Retina (tissue), 1 donor: Measurements from ENCODE around the gene TUT4.

Source experiments
- DNase-seq: peaks from one replicate; pipeline ENCODE4 v3.0.0-alpha.2; 2016

TUT4 gene

GRCh38 chr1:52574594-52574993, 21.7 kb upstream of the TUT4 start:
- DNase-seq: no peak

- DNase-seq: no peak
Measured at GRCh38 chr1:52572387-52572786, 19.5 kb upstream of the TUT4 start.

DNA sequence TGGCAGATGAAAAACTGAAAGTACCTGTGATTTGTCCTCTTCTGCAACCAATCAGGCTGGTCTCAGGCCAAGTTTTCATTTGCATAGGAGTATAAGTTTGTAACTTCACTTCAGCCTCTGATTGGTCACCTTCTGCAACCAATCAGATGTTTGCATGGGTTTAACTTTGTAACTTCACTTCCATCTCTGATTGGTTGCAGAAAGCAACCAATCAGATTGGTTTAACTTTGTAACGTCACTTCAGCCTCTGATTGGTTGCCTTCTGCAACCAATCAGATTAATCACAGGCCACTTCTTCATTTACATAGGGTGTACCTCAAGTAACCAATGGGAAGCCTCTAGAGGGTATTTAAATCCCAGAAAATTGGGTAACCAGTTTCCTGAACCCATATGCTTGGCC, 18.9 kb upstream of the TUT4 start:
- no peak for DNase-seq

DNA sequence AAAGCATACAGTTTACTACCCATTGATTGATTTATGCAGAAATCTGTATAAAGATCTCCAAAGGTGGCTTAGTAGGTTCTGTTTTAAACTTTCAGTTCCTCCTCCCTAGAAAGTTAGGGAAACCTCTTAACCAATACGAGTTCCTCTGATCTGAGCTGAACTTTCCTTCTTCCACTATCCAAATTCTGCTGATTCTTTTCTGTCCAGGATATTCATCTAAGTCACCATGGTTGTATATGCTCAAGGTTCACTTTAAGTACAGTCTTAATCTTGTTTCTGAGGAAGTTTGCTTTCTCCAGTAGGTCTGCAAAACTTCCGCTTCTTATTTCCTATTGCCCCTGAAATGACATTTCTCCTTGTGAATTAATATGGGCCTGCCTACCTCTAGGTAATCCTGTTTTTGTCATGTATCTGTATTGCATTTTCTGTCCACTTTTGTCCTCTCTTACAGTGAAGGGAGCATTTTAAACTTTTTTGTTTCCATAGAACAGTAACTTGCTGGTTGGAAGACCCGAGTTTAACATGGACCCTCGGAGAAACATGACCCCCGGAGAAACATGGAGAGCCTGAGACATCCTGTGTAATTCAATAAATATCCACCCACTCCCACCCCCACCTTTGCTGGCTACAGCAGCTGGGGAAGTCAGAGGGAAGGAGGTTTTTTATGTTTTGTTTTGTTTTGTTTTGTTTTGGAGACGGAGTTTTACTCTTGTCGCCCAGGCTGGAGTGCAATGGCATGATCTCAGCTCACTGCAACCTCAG, 16.7 kb upstream of the TUT4 start:
- no peak for DNase-seq

GRCh38 chr1:52567943-52568342, 15.1 kb upstream of the TUT4 start:
- DNase-seq: no peak

DNA sequence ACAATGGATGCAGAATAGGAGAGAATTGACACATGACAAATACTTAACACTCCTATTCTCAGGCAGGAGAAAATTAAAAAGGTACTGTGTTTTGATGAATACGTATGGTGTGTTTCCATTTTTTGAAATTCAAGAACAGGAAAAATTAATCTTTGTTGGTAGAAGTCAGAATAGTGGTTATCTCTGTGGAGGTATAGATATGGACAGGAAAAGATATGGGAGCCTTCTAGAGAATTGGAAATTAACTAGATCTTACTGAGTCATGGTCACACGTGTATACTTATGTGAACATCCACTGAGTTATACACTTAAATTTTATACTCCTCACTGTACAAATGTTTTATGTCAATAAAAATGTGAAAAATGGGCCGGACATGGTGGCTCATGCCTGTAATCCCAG, 9.9 kb upstream of the TUT4 start:
- no peak for DNase-seq

- DNase-seq: no peak
Measured at GRCh38 chr1:52559875-52560274, 7.0 kb upstream of the TUT4 start.

DNA sequence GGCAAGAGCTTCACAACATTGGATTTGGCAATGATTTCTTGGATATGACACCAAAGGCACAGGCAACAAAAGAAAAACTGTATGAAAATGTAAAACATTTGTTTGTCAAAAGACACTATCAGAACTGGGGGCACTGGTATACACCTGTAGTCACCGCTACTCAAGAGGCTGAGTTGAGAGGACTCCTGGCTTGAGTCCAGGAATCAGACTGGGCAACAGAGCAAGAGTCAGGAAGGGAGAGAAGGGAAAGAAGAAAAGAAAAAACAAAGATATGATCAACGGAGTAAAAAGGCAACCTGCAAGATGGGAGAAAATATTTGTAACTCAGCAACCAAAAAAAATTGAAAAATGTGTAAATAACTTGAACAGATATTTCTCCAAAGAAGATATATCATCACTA, 6.0 kb upstream of the TUT4 start:
- DNase-seq: no peak

DNA sequence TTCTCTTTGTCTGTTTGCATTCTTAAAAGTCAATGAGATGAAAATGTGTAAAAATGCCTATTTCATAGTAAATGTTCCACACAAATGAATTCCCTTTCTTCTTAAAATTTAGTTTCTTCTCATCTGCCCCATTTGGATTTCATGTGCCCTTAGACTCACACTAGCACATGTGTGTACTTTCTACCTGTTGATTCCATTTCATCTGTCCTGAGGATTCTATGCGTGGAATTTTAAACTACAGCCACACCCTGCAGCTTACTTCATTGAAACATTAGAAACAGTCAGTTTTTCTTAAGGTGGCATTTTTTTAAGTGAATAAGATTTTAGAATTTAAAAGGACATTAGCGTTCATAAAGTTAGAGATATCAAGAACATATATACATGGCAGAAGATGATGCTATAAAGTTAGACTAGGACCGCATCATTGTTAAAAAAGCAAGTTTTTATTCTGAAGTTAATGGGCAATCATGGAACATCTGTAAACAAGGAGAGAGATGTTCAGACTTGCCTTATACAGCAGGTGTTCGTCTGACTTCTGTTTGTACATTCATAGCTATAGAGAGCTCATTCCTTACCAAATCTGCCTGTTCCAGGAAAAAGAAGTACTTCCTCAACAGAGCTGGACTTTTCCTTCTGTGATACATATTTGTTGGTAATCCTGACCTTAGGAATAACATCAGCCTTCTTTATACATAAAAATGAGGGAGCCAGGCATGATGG, 3.9 kb upstream of the TUT4 start:
- DNase-seq: no peak

GRCh38 chr1:52554756-52555155, 1.9 kb upstream of the TUT4 start:
- DNase-seq: peak; percentile 31

GRCh38 chr1:52554267-52554640, 1.4 kb upstream of the TUT4 start:
- DNase-seq: no peak

DNA sequence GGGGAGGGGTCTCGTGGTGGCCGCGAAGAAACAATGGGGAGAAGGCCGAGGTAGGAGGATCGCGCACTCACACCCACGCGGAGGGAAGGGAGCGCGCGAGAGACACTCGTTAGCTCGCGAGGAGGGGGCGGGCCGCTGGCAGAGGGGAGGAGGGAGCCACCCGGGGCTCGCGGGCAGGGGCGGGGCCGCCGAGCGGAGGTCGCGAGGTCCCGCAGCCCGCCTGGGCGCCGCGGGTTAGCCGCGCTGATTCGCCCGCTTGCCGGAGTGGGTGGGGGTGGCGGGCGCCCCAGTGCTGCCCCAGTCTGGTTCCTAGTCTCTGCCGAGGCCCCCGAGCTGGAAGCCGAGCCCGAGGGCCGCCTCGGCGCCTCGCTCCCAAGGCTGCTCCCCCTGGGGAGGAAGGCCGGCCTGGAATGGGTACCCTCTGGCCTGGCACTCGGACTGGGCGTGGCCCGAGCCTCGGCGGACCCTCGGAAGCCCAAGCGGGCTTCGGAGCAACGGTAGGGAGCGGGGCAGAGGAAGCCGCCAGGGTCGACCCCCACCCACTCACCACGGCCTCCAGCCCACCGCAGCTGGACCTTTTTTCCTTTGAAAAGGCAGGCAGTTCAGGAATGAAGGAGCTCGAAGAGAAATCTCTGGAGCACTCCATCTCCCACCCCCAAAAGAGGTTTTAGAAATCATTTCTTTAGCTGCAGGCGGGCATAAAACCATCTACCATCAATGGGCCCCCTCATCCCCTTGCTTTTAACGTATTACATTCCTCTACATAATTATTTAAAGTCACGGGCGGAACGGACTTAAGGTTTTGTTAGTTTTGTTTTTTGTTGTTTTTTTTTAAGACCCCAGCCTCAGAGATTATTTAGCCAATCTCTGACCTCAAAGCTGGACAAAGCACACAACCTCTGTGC, 722 bp upstream of the TUT4 start:
- DNase-seq: peak; percentile 94

GRCh38 chr1:52552236-52552504, 722 bp downstream of the TUT4 start:
- DNase-seq: peak; percentile 66

- DNase-seq: peak; percentile 66
Measured at GRCh38 chr1:52551507-52552235, 1.2 kb downstream of the TUT4 start.

- no peak for DNase-seq
Measured at GRCh38 chr1:52550447-52550846, 2.4 kb downstream of the TUT4 start.

- DNase-seq: no peak
Measured at GRCh38 chr1:52549267-52549666, 3.6 kb downstream of the TUT4 start.

- DNase-seq: no peak
Measured at GRCh38 chr1:52546852-52547251, 6.0 kb downstream of the TUT4 start.

DNA sequence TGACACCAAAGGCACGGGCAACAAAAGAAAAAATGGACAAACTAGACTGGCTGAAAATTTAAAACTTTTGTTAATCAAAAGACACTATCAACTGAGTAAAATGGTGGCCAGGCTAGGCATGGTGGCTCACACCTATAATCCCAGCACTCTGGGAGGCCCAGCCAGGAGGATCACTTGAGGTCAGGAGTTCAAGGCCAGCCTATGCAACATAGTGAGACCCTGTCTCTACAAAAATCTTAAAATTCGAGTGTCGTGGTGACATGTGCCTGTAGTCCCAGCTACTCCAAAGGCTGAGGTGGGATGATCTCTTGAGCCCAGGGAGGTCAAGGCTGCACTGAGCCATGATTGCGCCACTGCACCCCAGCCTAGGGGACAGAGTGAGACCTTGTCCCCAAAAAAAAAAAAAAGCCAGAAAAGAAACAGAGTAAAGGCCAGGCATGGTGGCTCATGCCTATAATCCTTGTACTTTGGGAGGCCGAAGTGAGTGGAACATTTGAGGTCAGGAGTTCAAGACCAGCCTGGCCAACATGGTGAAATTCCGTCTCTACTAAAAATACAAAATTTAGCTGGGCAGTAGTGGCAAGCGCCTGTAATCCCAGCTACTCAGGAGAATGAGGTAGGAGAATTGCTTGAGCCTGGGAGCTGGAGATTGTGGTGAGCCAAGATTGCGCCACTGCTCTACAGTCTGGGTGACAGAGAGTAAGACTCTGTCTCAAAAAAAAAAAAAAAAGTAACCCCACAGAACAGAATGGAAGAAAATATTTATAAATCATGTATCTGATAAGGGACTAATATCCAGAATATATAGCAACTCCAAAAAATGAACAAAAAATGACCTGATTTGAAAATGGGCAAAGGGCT, 8.0 kb downstream of the TUT4 start:
- DNase-seq: no peak

DNA sequence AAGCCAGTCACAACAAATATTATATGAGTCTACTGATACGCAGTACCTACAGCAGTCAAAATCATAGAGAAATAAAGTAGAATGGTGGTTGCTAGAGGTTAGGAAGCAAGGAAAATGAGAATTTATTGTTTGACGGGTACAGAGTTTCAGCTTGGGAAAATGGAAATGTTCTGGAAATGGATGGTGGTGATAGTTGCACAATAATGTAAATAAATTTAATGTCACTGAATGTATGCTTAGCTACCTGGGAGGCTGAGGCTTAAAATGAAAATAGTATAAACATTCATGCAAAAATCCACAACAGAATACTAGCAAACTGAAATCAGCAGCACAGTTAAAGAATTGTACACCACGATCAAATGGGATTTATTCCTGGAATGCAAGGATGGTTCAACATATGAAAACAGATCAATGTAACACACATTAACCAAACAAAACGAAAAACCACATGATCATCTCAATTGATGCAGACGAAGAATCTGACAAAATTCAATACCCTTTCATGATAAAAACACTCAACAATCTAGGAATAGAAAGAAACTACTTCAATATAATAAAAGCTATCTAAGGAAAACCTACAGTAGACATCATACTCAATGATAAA, 10.7 kb downstream of the TUT4 start:
- DNase-seq: no peak

DNA sequence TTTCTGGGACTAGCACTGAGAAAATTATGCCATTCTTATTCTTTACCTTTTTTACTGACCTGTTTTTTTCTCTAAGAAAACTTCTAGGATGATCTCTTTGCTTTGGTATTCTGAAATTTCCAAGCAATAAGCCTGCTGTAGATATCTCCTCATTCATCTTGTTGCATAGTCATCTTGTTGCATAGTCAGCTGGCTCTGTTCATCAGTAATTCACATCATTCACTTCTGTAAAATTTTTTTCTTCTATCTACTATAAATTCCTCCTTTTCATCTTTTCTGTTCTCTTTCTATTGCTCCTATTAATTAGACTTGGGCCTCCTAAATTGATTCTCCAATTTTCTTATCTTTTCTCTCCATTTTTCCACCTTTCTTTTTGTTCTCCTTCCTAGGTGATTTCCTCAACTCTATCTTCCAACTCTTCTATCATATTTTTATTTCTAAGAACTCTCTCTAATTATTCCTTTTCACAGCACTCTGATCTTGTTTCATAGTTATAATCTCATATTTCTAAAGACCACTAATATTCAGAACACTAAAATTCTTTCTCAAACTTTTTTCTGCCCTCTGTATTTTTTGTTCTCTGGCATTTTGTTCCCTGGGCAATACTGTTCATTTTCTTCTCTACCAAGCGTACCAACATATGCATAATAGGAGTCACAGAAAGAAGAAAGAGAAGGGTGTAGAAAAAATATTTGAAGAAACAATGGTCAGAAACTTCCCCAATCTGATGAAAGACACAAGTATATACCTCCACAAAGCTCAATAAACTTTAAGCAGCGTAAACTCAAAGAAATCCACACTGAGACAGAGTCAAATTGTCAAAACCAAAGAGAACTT, 17.7 kb downstream of the TUT4 start:
- DNase-seq: no peak

- no peak for DNase-seq
Measured at GRCh38 chr1:52533713-52534112, 19.2 kb downstream of the TUT4 start.
